Activated CD8-positive, alpha-beta memory T cell treated with anti-CD3 and anti-CD28 coated beads, Interleukin-2, amount 50 U/mL, for 24 hours (primary cell): ENCODE data around the gene DARS1.

Experiments used
- DNase-seq: peaks from one replicate; pipeline ENCODE4 v3.0.0-alpha.2; 2020; ENCODE audit errors: extremely low read depth

Gene DARS1

DNA sequence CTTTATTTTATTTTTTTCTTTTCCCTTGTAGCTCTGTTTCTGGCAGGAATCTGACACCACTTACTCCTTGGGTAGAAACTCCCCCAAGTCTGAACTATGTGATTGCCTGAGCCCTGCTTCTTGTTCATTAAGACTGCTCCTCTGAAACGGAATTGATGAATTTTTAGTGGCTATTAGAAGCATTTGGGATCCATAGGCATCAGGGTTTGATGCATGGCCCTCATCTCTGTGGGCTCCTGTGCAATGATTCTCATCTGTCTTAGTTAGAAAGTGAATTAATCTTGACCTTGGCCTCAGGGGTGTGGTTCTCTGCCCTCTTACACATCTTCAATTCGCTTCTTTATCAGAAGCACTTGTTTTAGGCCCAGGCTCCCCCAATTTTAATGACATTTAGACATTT is 31.0 kb upstream of the DARS1 start:
- no peak for DNase-seq

DNA sequence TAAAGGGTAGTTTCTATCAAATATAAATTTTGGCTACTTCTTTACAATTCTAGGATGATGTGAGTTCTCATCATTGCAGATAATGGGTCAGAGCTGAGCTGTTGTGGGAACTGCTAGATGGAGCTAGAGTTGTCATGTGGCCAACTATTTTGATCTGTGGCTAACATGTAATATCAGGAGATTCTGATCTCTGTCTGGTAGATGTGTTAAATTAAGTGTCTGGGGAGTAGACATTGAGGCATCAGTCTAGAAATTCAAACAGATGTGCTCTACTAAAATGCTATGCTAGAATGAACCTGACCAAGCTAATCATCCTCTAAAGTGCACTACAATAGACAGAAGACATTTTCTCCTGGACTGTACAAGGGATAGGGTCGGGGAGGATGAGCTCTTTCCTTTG is 30.3 kb upstream of the DARS1 start:
- DNase-seq = no peak

DNA sequence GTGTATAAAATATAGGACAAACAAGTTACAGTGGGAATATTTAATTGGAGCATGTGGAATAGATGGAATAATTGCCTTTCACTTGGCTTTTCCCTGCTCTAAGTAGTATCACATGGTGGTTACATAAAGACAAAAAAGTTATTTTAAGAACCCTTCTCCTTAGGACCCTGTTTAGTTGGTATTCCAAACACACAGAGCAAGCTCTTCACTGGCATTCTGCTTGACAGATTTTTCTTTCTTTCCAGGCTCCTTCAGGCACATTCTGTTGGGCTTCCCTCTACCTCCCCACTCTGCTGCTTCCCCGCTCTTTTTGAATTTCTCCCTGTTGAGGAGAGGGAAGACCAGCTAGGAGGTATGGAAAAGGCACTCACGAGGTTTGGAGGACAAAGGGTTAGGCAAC is 29.0 kb upstream of the DARS1 start:
- no peak for DNase-seq

DNA sequence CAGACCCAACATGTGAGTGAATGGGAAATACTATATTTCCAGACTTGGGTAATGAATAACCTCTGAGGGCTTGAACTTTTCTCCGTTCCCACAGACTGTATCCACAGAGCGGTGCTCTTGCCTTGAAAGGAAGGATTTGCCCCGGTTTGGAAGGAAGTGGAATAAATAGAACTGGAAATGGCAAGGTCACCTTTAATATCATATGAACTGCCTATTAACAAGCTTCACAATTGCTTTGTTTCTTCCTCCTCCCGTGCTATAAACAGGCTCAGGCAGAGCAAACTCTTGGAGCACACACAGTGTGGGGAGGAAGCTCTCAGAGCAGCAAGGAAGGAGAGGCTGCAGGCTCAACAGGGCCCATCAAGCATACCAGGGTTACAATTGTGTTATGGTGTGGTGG is 28.5 kb upstream of the DARS1 start:
- DNase-seq = no peak

DNA sequence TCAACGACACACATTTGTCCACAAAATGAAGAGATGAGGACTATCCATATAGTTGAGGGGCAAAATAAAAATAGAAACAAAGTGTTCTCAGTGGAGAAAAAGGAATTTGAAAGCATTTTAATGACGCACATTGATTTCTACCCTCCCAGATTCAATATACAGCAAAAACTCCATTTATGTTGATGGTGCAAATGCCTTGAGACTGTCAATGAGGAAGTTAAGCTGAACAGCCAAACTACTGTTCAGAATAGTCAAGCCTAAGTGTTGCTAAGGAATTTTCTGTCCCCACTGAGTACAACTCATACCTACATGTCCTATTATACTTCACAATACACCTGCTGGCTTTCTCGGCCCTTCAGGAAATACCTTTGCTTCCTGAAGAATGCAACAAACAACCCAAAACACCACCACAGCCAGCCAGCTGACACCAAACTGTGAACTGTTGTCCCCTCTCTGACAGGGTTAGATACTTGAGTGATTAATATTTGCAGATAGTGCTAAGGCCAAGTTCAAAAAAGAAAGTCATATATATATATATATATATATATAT is 27.8 kb upstream of the DARS1 start:
- DNase-seq = no peak

DNA sequence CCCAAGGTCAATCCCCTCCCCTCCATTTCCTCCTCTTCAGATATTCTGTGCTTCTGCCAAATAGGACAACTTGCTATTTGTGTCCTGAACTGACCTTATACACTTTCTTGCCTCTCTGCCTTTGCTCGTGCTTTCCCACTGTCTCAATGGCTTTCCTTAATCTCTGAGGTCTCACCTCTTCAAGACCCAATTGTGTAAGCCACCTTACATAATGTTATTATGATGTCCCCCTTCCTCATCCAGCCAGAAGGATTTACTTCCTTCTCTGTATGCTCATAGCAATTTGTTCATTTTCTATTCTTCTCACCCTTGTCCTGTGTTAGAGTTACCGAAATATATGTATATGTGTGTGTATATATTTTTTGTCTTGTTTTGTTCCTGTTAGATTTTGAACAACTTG is 26.9 kb upstream of the DARS1 start:
- DNase-seq = no peak

DNA sequence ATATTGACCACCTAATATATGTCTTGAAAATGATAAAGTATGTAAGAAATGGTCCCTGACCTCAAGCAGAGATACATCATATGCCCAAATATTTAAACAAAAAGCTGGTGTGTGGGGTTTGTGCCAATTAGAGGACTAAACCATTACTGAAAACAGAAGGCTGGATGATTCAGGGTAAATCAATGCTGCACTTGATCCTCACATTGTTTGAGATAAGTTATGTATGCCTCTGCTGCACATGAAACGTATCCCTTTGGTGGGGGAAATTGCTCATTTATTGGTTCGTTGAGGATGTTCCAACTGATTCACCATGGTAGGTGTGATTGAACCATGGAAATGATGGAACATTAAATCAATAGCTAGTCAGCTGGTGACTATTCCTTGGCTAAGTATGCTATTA is 24.7 kb upstream of the DARS1 start:
- DNase-seq = no peak

DNA sequence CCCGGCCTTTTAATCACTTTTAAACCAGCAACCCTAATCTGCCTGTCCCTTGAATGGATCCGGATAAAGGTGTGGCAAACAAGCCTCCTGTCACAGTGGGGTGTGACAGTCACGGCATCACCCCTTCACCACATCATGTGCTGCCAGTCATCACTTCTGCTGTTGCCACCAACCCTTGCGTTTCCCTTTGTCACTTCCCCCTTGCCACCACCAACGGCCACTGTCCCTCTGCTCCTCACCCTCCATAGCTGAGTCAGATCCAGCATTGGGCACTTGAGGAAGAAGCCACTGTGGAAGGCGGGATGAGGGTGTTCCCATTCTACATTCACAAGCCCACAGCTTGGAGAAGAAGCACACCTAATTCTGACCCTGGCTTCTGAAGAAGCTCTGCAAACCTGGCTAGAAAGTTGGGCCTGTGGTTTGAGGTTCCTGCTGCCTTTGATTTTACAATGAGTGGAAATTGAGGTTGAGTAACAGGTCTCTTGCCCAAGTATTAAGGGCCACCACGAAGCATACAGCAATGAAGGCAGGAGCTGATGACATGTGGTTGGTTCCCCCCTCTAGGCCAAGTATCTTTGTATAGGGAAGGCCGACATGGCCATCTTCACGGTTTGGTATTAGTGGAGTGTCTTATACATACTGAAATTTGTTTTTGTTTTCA is 22.9 kb upstream of the DARS1 start:
- DNase-seq = peak; percentile 17

DNA sequence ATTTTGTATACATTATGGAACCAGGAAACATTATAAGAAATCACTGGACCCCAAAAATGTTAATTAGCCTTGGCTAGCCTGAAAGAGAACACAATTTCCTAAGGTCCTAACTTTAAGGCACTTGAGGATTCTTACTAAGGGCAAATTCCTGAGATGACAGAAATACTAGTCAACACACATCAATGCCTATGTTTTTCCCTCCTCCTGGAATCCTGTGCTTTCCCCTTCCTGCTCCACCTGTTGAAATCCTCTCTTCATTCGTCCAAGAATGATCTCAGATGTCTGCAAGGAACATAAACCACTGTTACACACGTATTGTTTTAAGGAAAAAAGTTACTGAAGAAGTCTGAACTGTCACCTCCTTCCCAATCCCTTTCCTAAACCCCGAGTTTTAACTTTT is 21.2 kb upstream of the DARS1 start:
- DNase-seq = no peak

DNA sequence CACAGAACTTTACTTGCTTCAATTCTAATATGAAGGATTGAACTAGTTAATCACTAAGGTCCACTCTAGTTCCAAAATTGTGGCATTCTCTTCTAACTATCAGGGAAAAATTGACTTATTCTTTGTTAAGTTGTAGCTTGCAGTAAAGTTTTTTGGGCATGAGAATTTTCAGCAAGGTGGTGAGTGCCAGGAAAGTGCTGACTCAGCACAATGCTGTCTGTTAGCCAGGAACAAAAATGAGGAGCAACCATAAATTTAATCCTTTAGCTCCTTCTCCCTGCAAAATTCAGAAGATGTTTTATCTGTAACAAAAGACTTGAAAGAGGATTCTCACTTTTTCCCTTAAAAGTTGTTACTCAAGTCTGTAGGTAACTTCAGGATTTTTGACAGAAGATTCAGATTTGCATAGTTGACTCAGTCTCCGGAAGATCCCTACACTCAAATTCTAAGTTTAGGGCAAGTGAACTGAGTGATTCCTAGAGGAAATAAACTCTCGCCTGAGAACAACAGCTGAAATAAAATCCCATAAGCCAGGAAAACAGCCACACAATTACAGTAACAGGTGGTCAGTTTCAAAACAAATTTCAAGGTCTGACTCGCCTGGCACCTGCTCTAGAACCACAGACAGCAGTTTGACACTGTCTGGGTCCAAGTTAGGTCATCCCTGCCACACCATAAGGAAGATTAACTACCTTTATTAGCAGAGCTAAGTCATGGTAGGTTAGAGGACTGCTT is 20.2 kb upstream of the DARS1 start:
- DNase-seq = no peak

DNA sequence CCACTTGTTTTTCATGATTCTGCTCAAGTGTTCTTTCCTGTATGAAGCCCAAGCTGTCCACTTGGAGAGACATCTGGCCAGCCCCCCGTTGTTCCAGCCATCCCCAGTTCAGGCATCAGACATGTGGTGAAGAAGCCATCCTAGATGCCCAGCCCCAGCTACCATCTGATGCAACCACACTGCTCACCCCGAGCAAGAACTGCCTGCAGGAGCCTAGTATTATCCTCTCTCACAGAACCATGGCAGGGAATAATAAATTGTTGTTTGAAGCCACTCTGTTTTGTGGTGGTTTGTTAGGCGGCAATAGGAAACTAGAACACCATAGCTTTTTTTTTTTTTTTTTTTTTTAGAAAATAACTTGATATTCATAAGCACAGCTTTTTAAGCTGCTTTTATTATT is 19.5 kb upstream of the DARS1 start:
- no peak for DNase-seq

DNA sequence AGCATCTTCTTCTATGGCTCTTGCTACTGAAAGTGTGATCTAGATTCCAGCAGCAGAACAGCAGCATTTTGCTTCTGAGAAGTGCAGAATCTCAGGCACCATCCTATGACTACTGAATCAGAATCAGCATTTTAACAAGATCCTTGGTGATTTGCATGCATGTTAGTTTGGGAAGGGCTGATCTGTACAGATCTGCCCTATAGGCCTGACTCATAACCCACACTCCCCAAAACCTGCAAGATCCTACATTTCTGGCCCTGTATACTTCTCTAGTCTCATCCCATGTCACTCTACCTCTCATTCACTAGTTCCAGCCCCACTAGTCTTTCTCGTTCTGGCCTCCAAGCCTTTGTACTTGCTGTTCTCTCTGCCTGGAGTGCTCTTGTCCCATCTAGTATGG is 15.7 kb upstream of the DARS1 start:
- DNase-seq = no peak

DNA sequence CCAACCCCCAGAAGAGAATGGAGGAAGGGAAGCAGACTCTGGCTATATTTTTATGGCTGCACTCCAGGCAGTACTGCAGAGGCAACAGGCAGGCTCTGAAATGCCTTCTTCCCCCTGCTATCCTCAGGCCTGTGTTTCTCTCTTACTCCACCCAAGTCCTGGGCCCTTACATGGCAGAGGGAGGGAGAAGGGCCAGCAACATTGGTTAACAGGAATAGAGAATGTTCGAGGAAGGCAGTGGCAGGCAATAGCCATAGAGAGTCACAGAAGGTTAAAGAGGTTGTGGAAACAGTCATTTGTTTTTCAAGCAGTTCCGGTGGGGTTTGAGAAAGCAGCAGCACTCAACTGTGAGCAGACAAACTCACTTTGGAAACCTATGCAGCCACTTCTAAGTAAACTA is 15.1 kb upstream of the DARS1 start:
- DNase-seq = no peak

DNA sequence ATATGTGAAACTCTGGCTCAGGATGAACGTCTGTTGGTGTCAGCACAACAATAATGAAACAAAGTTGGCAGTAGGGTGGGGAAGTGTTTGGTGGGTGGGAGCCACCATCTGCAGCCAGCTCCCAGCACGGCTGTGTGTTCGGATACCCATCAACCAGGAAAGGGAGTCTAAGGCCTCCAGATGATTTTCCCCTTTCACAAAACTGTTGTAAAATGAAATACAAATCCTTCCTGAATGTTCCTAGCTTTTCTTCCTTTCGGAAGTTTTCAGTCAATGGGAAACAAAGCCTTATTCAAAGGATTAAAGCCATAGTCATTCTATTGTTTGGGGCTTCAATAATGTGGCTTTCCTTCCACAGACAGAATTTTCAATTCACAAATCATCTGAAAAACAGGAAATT is 14.5 kb upstream of the DARS1 start:
- no peak for DNase-seq

DNA sequence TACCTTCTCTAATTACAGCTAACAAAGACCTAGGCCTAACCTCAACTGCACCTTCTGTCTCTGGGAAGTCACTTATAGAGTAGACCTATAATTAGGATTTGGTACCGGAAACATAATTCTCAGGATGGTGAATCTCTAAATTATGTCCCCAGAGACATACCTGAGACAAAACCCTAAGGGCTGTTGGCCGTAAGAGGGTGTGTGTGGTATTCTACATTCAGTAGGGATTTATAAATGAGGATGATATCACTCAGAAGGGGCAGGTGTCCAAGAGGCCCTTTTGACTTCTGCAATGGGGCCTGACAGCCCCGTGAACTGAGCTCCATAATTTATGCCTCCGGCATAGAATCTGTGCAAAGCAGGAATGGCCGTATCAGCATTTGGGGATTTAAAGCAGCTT is 13.5 kb upstream of the DARS1 start:
- no peak for DNase-seq

DNA sequence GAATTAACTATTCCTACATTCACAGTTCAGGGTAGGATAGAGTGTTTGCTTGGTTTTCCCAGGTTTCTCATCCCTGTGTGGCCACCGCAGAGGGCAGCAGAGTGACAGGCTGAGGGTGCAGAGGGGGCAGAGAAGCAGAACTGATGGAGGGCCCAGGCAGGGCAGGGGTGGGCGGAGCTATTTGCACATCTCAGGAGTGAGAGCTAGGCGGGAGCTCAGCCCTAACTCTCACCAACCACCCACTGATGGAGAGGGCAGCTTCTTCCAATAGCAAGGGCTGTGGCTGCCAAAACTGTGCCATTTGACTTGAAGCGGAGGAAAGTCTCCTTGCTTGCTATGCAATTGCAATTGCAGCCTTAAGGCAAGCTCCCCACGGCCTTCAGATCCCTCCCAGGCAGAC is 12.0 kb upstream of the DARS1 start:
- no peak for DNase-seq

DNA sequence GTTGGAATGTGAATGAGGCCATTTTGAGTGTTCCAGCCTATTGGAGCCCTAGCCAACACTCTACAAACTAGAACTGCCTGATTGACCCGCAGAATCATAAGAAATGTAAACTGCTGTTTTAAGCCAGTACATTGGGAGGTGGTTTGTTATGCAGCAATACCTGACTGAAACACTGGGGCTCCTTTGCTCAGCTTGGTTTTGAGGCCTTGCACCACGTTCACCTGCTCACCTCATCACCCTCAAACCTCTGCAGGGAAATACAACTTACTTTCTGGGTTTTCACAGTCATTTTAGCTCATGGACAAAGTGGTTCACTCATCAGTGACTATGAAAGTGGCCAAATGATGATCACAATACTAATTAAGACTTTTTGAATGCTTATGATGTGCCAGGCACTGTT is 10.9 kb upstream of the DARS1 start:
- no peak for DNase-seq

DNA sequence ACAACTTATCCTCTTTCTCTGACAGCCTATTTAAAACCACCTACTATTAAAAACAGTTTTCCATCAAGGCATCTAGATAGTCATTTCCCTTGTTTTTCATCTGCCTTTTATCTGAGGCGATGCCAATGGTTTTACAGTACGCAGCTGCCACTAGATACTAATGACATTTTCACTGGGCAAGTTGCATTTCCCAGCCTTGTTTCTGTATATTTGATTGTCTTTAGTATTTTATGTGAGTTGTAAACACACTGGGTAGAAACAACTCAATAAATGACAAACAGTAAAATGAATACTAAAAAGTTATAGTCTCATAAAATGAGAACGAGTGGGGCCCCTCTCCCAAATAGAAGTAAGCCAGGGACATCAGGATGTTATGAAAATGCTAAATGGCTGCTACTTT is 8.9 kb upstream of the DARS1 start:
- DNase-seq = no peak

DNA sequence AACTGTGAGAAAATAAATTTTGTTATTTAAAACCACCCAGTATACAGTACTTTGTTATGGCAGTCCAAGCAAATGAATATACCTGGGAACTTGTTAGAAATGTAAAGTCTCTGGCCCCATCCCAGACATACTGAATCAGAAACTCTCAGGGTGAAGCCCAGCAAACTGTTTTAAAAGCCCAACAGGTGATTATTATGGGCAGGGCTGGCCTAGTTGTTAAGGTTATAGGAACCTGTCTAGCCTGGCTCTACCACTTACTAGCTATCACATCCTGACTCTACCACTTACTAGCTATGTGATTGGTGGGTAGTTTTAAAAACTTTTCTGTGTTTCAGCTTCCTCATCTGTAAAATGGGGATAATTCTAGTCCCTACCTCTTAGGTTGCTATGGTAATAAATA is 8.0 kb upstream of the DARS1 start:
- no peak for DNase-seq

DNA sequence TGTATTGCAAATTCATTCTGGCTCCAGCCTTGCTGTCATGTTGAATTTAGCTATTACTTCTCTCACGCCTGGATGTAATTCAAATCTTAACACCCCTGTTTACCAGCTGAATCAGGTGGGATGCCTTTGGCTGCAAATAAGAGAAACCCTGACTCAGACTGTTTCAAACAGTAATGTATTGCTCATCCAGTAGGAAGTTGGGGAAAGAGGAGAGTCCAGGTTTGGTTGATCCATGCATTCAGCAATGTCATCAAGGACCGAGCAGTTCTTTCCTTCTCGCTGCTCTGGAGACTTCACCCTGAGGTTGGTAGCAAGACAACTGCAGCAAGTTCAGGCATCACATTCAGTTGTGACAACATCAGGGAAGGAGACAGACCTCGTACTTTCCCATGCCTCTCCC is 6.4 kb upstream of the DARS1 start:
- no peak for DNase-seq

DNA sequence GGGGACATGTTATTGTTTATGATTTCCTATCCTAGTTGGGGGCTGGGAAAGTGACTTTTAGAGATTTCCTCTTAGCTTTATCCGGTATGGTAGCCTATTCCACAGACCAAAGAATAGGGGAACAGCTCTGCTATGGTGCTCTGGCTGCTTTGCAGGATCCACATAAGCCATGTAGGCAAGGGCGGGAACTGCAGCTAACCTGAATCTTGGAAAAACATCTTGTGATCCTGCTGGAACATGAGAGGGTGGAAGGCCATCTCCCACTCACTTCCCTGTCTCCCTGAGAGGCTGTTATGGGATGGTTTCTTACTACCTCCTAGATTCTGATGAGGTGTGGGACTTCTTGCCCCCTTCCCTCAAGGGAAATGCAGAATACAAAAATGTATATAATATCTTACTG is 2.0 kb upstream of the DARS1 start:
- no peak for DNase-seq

DNA sequence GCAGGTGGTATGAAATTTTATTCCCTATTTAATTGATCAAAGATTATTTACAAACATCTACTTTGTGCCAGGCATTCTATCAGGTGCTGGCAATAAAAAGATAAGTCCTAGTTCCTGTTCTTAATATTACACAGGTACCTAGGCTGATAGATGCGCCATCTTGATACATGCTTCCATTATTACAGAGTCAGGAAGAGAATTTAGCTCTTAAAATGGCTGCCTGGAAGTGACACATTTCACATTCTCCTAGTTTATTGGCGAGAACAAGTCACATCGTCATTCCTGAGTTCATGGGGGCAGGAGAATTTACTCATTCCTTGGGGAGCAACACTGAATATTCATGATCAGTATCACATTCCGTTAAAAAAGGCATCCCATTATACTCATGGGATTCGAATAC is 1.1 kb upstream of the DARS1 start:
- DNase-seq = no peak

DNA sequence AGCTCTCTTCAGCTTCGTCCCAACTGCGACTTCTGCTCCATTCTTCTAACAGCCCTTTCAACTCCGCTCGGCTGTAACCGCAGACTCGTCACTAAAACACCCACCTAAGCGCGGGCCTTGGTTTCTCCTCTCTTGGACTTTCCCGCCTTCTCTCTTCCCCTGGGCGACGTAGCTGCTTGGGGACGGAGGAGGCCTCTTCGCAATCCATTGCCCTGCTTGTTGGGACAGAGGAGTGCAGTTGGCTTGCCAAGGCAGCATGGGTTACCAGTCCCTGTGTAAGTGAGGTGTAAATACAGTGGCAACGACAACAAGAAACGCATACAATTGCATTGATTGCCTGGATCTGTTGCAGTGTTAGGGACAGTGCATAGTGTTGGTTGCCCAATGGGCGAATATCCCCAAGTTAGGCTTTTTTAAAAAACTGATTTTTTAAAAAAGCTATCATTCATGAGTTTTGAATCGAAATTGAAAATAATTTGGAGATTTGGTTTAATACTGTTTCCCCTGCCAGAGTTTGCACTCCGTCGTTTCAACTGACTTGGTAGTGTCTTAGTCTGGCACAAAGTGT is 484 bp upstream of the DARS1 start:
- peak; percentile 48 for DNase-seq
